Liver (tissue), 9 donors: ENCODE data around the gene NAA80. TPM values are rescaled to one million over a fixed set of nuclear protein-coding genes. Genes with fewer than 3 reads are reported as not detected.
A peak's percentile ranks its signal among the peaks of the same experiment; 100 is the strongest.

Experiments used
- DNase-seq: peaks from one replicate; pipeline ENCODE4 v3.0.0-alpha.2; 2017; ENCODE audit warnings: low spot score
- H3K27ac ChIP-seq, 2 donors: one replicate each; pipeline ENCODE4 v1.7.0; 2013; ENCODE audit warnings: inconsistent platforms in 2 of 2, low read length in 2 of 2, control low read depth in 1 of 2, low read depth in 1 of 2, mild to moderate bottlenecking in 1 of 2
- H3K27me3 ChIP-seq, 4 donors: one replicate each; pipeline versions ENCODE4 v1.6.1 to v1.7.0; 2013; ENCODE audit warnings: low read length in 3 of 4, inconsistent platforms in 1 of 4, mild to moderate bottlenecking in 1 of 4, moderate library complexity in 1 of 4; ENCODE audit not compliant: control insufficient read depth in 4 of 4, insufficient read depth in 4 of 4
- H3K36me3 ChIP-seq, 4 donors: one replicate each; pipeline versions ENCODE4 v1.6.1 to v1.7.0; 2013; ENCODE audit warnings: low read length in 3 of 4, mild to moderate bottlenecking in 3 of 4, low read depth in 1 of 4, moderate library complexity in 1 of 4; ENCODE audit not compliant: control insufficient read depth in 4 of 4, insufficient read depth in 3 of 4
- H3K4me1 ChIP-seq, 4 donors: one replicate each; pipeline versions ENCODE4 v1.6.1 to v1.7.0; 2013; ENCODE audit warnings: low read length in 3 of 4, mild to moderate bottlenecking in 3 of 4, moderate library complexity in 1 of 4; ENCODE audit not compliant: control insufficient read depth in 4 of 4, insufficient read depth in 4 of 4
- H3K4me3 ChIP-seq, 3 donors: one replicate each; pipeline versions ENCODE4 v1.6.1 to v1.7.0; 2013; ENCODE audit warnings: low read length in 3 of 3, control low read depth in 1 of 3, low read depth in 1 of 3, mild to moderate bottlenecking in 1 of 3
- H3K9ac ChIP-seq, 2 donors: one replicate each; pipeline ENCODE4 v1.7.0; 2013; ENCODE audit warnings: low read length in 2 of 2, mild to moderate bottlenecking in 2 of 2, moderate library complexity in 2 of 2, control low read depth in 1 of 2, low read depth in 1 of 2
- H3K9me3 ChIP-seq, 4 donors: one replicate each; pipeline versions ENCODE4 v1.6.1 to v1.7.0; 2013; ENCODE audit warnings: low read length in 3 of 4; ENCODE audit not compliant: control insufficient read depth in 4 of 4
- ATF3 ChIP-seq: IDR thresholded peaks from 2 replicates; pipeline ENCODE4 v1.6.1; 2016; ENCODE audit warnings: antibody characterized with exemption
- EGR1 ChIP-seq, 2 donors: IDR thresholded peaks; 2 replicates each; pipeline ENCODE4 v1.6.1; 2016 to 2018; ENCODE audit warnings: antibody characterized with exemption in 2 of 2, low read depth in 2 of 2
- FOXA1 ChIP-seq: IDR thresholded peaks from 2 replicates; pipeline ENCODE4 v1.6.1; 2016; ENCODE audit warnings: antibody characterized with exemption
- FOXA2 ChIP-seq: IDR thresholded peaks from 2 replicates; pipeline ENCODE4 v1.6.1; 2016; ENCODE audit warnings: antibody characterized with exemption
- GABPA ChIP-seq, 2 donors: IDR thresholded peaks in 1 of 2; conservative IDR thresholded peaks in 1 of 2; 2 replicates each; pipeline ENCODE4 v1.6.1; 2016; ENCODE audit warnings: antibody characterized with exemption in 2 of 2, mild to moderate bottlenecking in 1 of 2, moderate library complexity in 1 of 2
- JUND ChIP-seq, 2 donors: IDR thresholded peaks; 2 replicates each; pipeline ENCODE4 v1.6.1; 2016; ENCODE audit warnings: antibody characterized with exemption in 2 of 2
- NR2F2 ChIP-seq: IDR thresholded peaks from 2 replicates; pipeline ENCODE4 v1.6.1; 2016; ENCODE audit warnings: antibody characterized with exemption
- RAD21 ChIP-seq, 2 donors: IDR thresholded peaks; 2 replicates each; pipeline ENCODE4 v1.6.1; 2016; ENCODE audit warnings: antibody characterized with exemption in 2 of 2, mild to moderate bottlenecking in 2 of 2
- REST ChIP-seq: IDR thresholded peaks from 2 replicates; pipeline ENCODE4 v1.6.1; 2016; ENCODE audit warnings: antibody characterized with exemption, mild to moderate bottlenecking
- RXRA ChIP-seq, 2 donors: IDR thresholded peaks; 2 replicates each; pipeline ENCODE4 v1.6.1; 2017 to 2018; ENCODE audit warnings: antibody characterized with exemption in 2 of 2, mild to moderate bottlenecking in 1 of 2
- SP1 ChIP-seq: IDR thresholded peaks from 2 replicates; pipeline ENCODE4 v1.6.1; 2018; ENCODE audit warnings: antibody characterized with exemption, mild to moderate bottlenecking
- TAF1 ChIP-seq: conservative IDR thresholded peaks from 2 replicates; pipeline ENCODE4 v1.6.1; 2016; ENCODE audit warnings: antibody characterized with exemption, mild to moderate bottlenecking
- YY1 ChIP-seq: IDR thresholded peaks from 2 replicates; pipeline ENCODE4 v1.6.1; 2016; ENCODE audit warnings: antibody characterized with exemption, mild to moderate bottlenecking
- ZBTB33 ChIP-seq: IDR thresholded peaks from 2 replicates; pipeline ENCODE4 v1.6.1; 2016; ENCODE audit warnings: antibody characterized with exemption
- WGBS: extraction: QIAGEN DNeasy Blood & Tissue Kit; methylation state at CpG from one replicate; pipeline ENCODE4 v1.1.7; 2013; 5-methylcytosine and 5-hydroxymethylcytosine counted together
- polyA plus RNA-seq, 2 donors: library from polyadenylated mRNA; stranded (reverse) in 1 of 2; unstranded in 1 of 2; fragments of 200-250 nt in 1 of 2; fragments of >200 nt in 1 of 2; fragmentation: Nextera tagmentation in 1 of 2; extraction: Ambion mirVana in 1 of 2; gene quantifications; one replicate each; pipeline versions ENCODE4 v1.2.1 to v1.2.3, GENCODE V29; 2013 to 2015
- total RNA-seq, 2 donors: library from RNA; depleted of rRNA; stranded (reverse); fragments of >200 nt; gene quantifications; one replicate each; pipeline ENCODE4 v1.2.3, GENCODE V29; 2014
- TF ChIP-seq, protein P1 (sequence below): fragments of 150-350 bp; IDR thresholded peaks from 2 replicates; pipeline ENCODE4 v1.5.1; 2017; ENCODE audit warnings: improper control_type of control experiment, low read depth, low read length; ENCODE audit not compliant: missing input control
- donor health status: healthy.
- donor health status: healthy.
- donor health status: healthy.
- donor health status: healthy.
- donor health status: healthy.

NAA80 gene
- total and polyA plus RNA-seq, 4 donors, result 1.6 to 5.5 (median 2.0) TPM

- under 1% methylated on average over 31 of the region's 31 CpGs for WGBS
- H3K4me1 ChIP-seq, result peaks cover 8 to 44% (median 20%) of the 10 kb centered on the region in 4 donors
These were observed 37.4 kb upstream of the NAA80 start for GRCh38 chr3:50336452-50337174.

DNA sequence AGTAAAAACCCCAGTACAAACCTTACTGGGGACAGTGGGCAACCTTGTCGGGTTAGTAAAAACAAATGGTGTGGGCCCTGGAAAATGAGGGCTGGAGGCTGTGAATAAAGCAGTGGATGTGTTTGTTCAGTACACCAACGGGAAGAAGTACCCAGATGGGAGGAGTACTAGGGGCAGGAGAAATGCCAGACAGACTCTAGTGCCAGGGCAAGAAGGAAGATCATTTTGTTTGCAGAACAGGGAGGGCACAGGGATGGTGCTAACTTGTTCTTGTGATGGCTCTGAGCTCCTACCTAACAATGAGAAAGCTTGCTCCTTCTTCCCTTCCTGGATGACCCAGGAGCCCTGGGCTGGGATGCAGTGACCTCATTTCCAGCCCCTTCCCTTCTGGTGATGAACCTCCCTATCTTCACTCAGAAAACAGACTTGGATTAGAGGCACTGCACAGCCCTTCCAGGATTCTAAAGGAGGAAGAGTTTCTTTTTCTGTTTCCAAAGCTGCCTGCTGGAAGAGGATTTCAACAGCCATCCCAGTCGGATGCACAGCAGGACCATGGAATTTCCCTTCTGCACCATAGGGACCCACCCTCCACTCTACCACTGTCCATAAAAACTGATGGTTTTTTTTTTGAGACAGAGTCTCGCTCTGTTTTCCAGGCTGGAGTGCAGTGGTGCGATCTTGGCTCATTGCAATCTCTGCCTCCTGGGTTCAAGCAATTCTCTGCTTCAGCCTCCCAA is 35.3 kb upstream of the NAA80 start:
- Histone ChIP-seq H3K27me3 (no peaks in the 10 kb centered on the region), H3K27ac (peak overlapping the region; percentile 40 to 56), H3K9me3 (no peaks in the 10 kb centered on the region), H3K9ac (peak overlapping the region in 1 of 2 donors; percentile 24), H3K4me3 (no peak overlapping the region), H3K36me3 (peaks cover 4 to 27% (median 16%) of the 10 kb centered on the region in 4 donors), H3K4me1 (peaks cover 6 to 39% (median 20%) of the 10 kb centered on the region in 4 donors)
- WGBS, result 67% methylated on average over 5 of the region's 5 CpGs
- no peak for DNase-seq
- TF ChIP-seq ZBTB33 (no peak), JUND (IDR thresholded peaks at IDR 0.05) (no peak), RAD21 (IDR thresholded peaks at IDR 0.05) (no peak), FOXA2 (no peak), RXRA (IDR thresholded peaks at IDR 0.05) (no peak), GABPA (IDR thresholded peaks at IDR 0.05 in 1 of 2, conservative IDR thresholded peaks at IDR 0.05 in 1 of 2) (no peak), FOXA1 (no peak), NR2F2 (no peak), TAF1 (no peak)

More at GRCh38 chr3:50336452-50337174, 37.4 kb upstream of the NAA80 start:
- H3K4me3 ChIP-seq, result peak overlapping the region; percentile 70 to 94 (median 70)
- H3K27me3 ChIP-seq, result no peaks in the 10 kb centered on the region
- peak overlapping the region; percentile 92 to 99 for H3K27ac ChIP-seq
- TF ChIP-seq RXRA (IDR thresholded peaks at IDR 0.05) (no peak), FOXA1 (no peak), SP1 (no peak), REST (no peak), YY1 (no peak), EGR1 (IDR thresholded peaks at IDR 0.05; ENCODE audit: low read depth in 2 of 2) (no peak), ATF3 (no peak)
- TF ChIP-seq, protein P1, sequence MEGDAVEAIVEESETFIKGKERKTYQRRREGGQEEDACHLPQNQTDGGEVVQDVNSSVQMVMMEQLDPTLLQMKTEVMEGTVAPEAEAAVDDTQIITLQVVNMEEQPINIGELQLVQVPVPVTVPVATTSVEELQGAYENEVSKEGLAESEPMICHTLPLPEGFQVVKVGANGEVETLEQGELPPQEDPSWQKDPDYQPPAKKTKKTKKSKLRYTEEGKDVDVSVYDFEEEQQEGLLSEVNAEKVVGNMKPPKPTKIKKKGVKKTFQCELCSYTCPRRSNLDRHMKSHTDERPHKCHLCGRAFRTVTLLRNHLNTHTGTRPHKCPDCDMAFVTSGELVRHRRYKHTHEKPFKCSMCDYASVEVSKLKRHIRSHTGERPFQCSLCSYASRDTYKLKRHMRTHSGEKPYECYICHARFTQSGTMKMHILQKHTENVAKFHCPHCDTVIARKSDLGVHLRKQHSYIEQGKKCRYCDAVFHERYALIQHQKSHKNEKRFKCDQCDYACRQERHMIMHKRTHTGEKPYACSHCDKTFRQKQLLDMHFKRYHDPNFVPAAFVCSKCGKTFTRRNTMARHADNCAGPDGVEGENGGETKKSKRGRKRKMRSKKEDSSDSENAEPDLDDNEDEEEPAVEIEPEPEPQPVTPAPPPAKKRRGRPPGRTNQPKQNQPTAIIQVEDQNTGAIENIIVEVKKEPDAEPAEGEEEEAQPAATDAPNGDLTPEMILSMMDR, result no peak
- peak overlapping the region; percentile 78 to 93 for H3K9ac ChIP-seq
- no peak for DNase-seq
- H3K36me3 ChIP-seq, result peaks cover under 1 to 6% (median 4%) of the 10 kb centered on the region in 4 donors
- no peaks in the 10 kb centered on the region for H3K9me3 ChIP-seq
